ENCODE results near the gene SCARB1.

Gene SCARB1

GRCh38 chr12:124730455-124730932, 133.2 kb downstream of the SCARB1 start:
- DNase-seq (ENCODE audit: low spot score): no peak

DNA sequence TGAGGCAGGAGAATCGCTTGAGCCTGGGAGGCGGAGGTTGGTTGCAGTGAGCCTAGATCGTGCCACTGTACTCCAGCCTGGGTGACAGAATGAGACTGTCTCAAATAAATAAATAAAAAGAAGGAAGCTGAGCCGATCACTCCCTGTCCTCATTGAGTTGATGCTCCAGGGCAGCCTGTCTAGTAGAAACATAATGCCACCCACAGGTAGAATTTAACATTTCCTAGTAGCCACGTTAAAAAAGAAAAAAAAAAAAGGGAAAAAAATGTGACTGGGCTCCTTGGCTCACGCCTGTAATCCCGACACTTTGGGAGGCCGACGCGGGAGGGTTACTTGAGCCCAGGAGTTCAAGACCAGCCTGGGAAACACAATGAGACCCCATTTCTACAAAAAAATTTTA, 135.7 kb downstream of the SCARB1 start:
- no peak for DNase-seq (ENCODE audit: low spot score)

GRCh38 chr12:124727264-124727800, 136.3 kb downstream of the SCARB1 start:
- DNase-seq (ENCODE audit: low spot score): no peak

Data from hematopoietic multipotent progenitor cell treated with erythropoietin and hydrocortisone succinate and interleukin-3 and kit ligand, for 15 days (in vitro differentiated cells).